MCF 10A (cell line): ENCODE results near the gene TMA7. TPM values are rescaled to one million over a fixed set of nuclear protein-coding genes. Genes with fewer than 3 reads are reported as not detected.

Experiments used
- BruUV-seq: library from RNA; stranded (reverse); fragments of 400-500 nt; replicated peaks from 2 replicates; lab custom pipeline; 2021; lab: Mats Ljungman, UMichigan
- CTCF ChIA-PET: fragments of 300-600 bp; sonication (Branson Sonifier 250); formaldehyde crosslinking; extraction: SDS; loops from one replicate; lab custom pipeline; 2021; ENCODE audit warnings: antibody characterized with exemption, inconsistent platforms; lab: Yijun Ruan, JAX
- POLR2A ChIA-PET: fragments of 300-600, 350-650 bp; sonication (Branson Sonifier 250); formaldehyde crosslinking; extraction: SDS; loops from one replicate; lab custom pipeline; 2020; ENCODE audit warnings: antibody characterized with exemption, inconsistent platforms; lab: Yijun Ruan, JAX
- DNase-seq: peaks from one replicate; pipeline ENCODE4 v3.0.0-alpha.2; 2018; ENCODE audit not compliant: unreplicated experiment
- H3K27ac Mint-ChIP-seq: one replicate; pipeline ENCODE4 v1.8.0; 2022; ENCODE audit warnings: mild to moderate bottlenecking, low read depth, mixed read lengths; ENCODE audit not compliant: unreplicated experiment
- H3K27me3 Mint-ChIP-seq: one replicate; pipeline ENCODE4 v1.8.0; 2022; ENCODE audit warnings: mixed read lengths; ENCODE audit not compliant: insufficient read depth, unreplicated experiment
- H3K36me3 Mint-ChIP-seq: one replicate; pipeline ENCODE4 v1.8.0; 2022; ENCODE audit warnings: mild to moderate bottlenecking, moderate library complexity, mixed read lengths; ENCODE audit not compliant: insufficient read depth, unreplicated experiment
- H3K4me1 Mint-ChIP-seq: one replicate; pipeline ENCODE4 v1.8.0; 2022; ENCODE audit warnings: mixed read lengths; ENCODE audit not compliant: insufficient read depth, unreplicated experiment
- H3K4me3 Mint-ChIP-seq: one replicate; pipeline ENCODE4 v1.8.0; 2022; ENCODE audit warnings: mild to moderate bottlenecking, moderate library complexity, mixed read lengths; ENCODE audit not compliant: unreplicated experiment
- H3K9me3 Mint-ChIP-seq: one replicate; pipeline ENCODE4 v1.8.0; 2022; ENCODE audit warnings: mixed read lengths; ENCODE audit not compliant: unreplicated experiment
- intact Hi-C: fragments of 100-400 bp; cut with micrococcal nuclease; formaldehyde crosslinking; loops from 2 replicates; pipeline ENCODE4 v1.14.1; 2022
- total RNA-seq: library from RNA; stranded (reverse); gene quantifications from 2 replicates; pipeline ENCODE4 v1.2.3, GENCODE V29; 2022
- TF ChIP-seq, protein P1 (sequence below): fragments of 200-600 bp; IDR thresholded peaks from one replicate; pipeline ENCODE4 v1.8.0; 2022; ENCODE audit warnings: antibody characterized with exemption, mild to moderate bottlenecking; ENCODE audit not compliant: unreplicated experiment

The TMA7 gene
- total RNA-seq, 1 experiment from 2014 or later, result 356 TPM

DNA sequence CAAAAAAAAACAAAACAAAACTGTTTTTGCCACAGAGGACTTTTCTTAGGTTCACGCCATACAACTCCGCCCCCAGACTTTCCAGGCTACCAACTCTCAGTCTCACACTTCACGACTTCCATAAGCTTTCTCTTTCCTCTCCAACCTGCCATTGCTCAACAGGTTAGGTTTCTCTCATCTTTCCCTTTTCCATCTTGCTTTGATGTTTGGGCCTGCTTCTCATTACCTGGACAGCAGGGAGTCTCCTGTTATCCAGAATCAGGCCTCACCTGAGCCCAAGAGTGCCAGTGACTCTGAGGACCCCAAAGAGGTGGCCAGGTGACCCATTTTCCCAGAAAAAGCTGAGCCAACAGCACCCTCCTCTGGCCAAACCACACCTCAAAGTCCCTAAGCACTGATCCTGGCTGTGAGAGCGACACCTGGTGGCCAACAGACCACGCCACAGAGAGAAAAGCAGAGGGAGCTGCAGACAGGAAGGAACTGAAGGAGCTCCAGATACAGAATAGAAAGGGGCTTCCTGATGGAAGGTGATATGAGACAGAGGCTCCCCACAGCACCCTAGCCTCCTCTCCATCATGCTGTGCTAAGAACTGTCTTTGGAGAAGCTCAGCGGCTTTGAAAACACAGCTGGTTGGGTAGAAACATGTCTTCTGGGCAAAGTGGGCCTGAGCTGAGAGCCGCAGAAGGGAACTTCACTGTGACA is 4.1 kb upstream of the TMA7 start:
- peaks cover 37% of the 10 kb centered on the region for H3K36me3 Mint-ChIP-seq
- TF ChIP-seq, protein P1, sequence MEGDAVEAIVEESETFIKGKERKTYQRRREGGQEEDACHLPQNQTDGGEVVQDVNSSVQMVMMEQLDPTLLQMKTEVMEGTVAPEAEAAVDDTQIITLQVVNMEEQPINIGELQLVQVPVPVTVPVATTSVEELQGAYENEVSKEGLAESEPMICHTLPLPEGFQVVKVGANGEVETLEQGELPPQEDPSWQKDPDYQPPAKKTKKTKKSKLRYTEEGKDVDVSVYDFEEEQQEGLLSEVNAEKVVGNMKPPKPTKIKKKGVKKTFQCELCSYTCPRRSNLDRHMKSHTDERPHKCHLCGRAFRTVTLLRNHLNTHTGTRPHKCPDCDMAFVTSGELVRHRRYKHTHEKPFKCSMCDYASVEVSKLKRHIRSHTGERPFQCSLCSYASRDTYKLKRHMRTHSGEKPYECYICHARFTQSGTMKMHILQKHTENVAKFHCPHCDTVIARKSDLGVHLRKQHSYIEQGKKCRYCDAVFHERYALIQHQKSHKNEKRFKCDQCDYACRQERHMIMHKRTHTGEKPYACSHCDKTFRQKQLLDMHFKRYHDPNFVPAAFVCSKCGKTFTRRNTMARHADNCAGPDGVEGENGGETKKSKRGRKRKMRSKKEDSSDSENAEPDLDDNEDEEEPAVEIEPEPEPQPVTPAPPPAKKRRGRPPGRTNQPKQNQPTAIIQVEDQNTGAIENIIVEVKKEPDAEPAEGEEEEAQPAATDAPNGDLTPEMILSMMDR, result peak; percentile 99
- ChIA-PET CTCF (interaction anchor here (0.6 to 10.7 kb wide), 99 partner anchors 10 to 1697 kb away, joined by 3 to 647 read pairs (median 5); partner anchors contain the start of genes ATRIP, CDC25A, NME6 and PFKFB4), POLR2A (interaction anchor here (0.7 to 20.2 kb wide), 21 partner anchors 8 to 280 kb away, joined by 3 to 749 read pairs (median 4); partner anchors contain the start of genes ATRIP, CDC25A, PFKFB4 and SPINK8)
- no peaks in the 10 kb centered on the region for H3K9me3 Mint-ChIP-seq
- intact Hi-C loops, result loop anchor here (1.0 kb wide), 4 partner anchors 35 to 242 kb away; no protein-coding TSS in a partner anchor
- H3K27me3 Mint-ChIP-seq, result no peaks in the 10 kb centered on the region
- no peak overlapping the region for H3K27ac Mint-ChIP-seq
- H3K4me3 Mint-ChIP-seq, result no peak overlapping the region
- peak; percentile 89 for DNase-seq
- no TSS peak for BruUV-seq
- H3K4me1 Mint-ChIP-seq, result peaks cover 51% of the 10 kb centered on the region

GRCh38 chr3:48436477-48436787 is 3.6 kb upstream of the TMA7 start:
- Mint-ChIP-seq H3K36me3 (peaks cover 38% of the 10 kb centered on the region), H3K9me3 (no peaks in the 10 kb centered on the region), H3K4me1 (peaks cover 46% of the 10 kb centered on the region), H3K27me3 (no peaks in the 10 kb centered on the region), H3K27ac (no peak overlapping the region), H3K4me3 (no peak overlapping the region)
- CTCF ChIA-PET, result interaction anchor here (0.6 to 10.7 kb wide), 88 partner anchors 9 to 1698 kb away, joined by 3 to 647 read pairs (median 6); partner anchors contain the start of genes ATRIP, CDC25A, NME6 and PFKFB4
- POLR2A ChIA-PET, result interaction anchor here (0.7 to 20.2 kb wide), 19 partner anchors 8 to 249 kb away, joined by 3 to 749 read pairs (median 6); partner anchors contain the start of genes ATRIP, CDC25A and PFKFB4
- no TSS peak for BruUV-seq
- TF ChIP-seq, protein P1, result no peak
- intact Hi-C loops, result loop anchor here (1.0 kb wide), 4 partner anchors 35 to 242 kb away; no protein-coding TSS in a partner anchor
- DNase-seq, result no peak

DNA sequence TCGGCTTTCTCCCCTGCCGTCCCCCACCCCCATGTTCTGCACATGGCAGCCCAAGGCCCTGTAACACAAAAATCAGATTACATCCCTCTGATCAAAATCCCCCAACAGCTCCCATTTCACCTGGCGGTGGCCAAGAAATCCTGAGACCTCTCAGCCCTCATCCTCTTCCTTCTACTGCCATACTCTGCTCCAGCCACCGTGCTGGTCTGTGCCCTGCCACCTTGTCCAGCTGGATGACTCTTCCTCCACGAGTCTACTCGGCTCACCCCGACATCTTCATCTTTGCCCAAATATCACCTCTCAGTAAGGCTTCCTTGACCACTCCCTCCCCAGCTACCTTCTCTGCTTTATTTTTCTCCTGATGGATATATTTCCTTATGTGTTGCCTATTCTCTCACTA is 3.2 kb upstream of the TMA7 start:
- Mint-ChIP-seq H3K27me3 (no peaks in the 10 kb centered on the region), H3K9me3 (no peaks in the 10 kb centered on the region), H3K4me3 (no peak overlapping the region), H3K36me3 (peaks cover 38% of the 10 kb centered on the region), H3K4me1 (peaks cover 41% of the 10 kb centered on the region), H3K27ac (no peak overlapping the region)
- BruUV-seq, result no TSS peak
- POLR2A ChIA-PET, result interaction anchor here (0.6 to 20.2 kb wide), 11 partner anchors 9 to 249 kb away, joined by 3 to 749 read pairs (median 6); partner anchors contain the start of genes ATRIP, CDC25A and PFKFB4
- TF ChIP-seq, protein P1, result no peak
- CTCF ChIA-PET, result interaction anchor here (0.7 to 10.7 kb wide), 55 partner anchors 9 to 474 kb away, joined by 3 to 647 read pairs (median 8); partner anchors contain the start of genes ATRIP, CDC25A, NME6 and UCN2
- DNase-seq, result no peak
- intact Hi-C loops, result loop anchor here (1.0 kb wide), 4 partner anchors 36 to 243 kb away; no protein-coding TSS in a partner anchor

DNA sequence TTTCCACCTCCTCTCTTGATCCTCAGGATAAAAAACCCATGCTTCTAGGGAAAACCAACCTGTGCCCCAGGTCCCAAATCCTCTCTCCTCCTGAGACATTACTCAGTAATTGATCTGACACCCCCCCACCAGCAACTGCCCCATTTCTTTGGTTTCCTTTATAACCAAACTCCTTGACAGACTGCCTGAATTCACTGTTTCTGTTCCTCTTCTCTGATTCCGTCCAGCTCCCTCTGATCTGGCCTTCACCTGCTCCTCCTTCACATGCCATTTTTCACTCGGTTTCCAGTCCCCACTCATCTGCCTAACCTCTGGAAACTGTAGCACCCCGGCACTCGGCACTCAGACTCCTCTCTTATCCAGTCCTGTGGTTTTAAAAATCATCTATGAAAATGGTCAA is 2.2 kb upstream of the TMA7 start:
- intact Hi-C loops, result no loop called here
- no peaks in the 10 kb centered on the region for H3K27me3 Mint-ChIP-seq
- peaks cover 38% of the 10 kb centered on the region for H3K36me3 Mint-ChIP-seq
- no TSS peak for BruUV-seq
- DNase-seq, result no peak
- H3K4me3 Mint-ChIP-seq, result no peak overlapping the region
- TF ChIP-seq, protein P1, result no peak
- H3K27ac Mint-ChIP-seq, result peak overlapping the region; percentile 35
- H3K9me3 Mint-ChIP-seq, result no peaks in the 10 kb centered on the region
- peaks cover 33% of the 10 kb centered on the region for H3K4me1 Mint-ChIP-seq
- ChIA-PET CTCF (interaction anchor here (0.6 to 10.7 kb wide), 5 partner anchors 8 to 324 kb away, joined by 5 to 647 read pairs (median 80); partner anchors contain the start of gene ATRIP), POLR2A (interaction anchor here (0.6 to 20.2 kb wide), 2 partner anchors 29 to 237 kb away, joined by 3 to 749 read pairs; no protein-coding TSS in a partner anchor)
